ENCODE measurements around the gene HACD2. TPM values are rescaled to one million over a fixed set of nuclear protein-coding genes. Genes with fewer than 3 reads are reported as not detected.
"Not testable (repeated sequence)": the region's sequence is repeated elsewhere in the genome, so short reads cannot be mapped to it uniquely, and the experiment has no call there.

HACD2 gene
- total and polyA plus RNA-seq, 3 donors from 2014 or later: 34.8 to 79.7 (median 55.9) TPM

GRCh38 chr3:123493912-123494311 is 90.9 kb downstream of the HACD2 start:
- peaks cover 4% of the 10 kb centered on the region for H3K4me1 ChIP-seq
- 79 to 84% methylated on average over 4 of the region's 4 CpGs for WGBS, 2 donors
- H3K27me3 ChIP-seq: no peaks in the 10 kb centered on the region
- intact Hi-C loops (cut with DNase I; ENCODE audit: low total_unique reads): no loop called here
- no peak for TF ChIP-seq POLR2A (IDR thresholded peaks at IDR 0.05)
- TF ChIP-seq, protein P1, sequence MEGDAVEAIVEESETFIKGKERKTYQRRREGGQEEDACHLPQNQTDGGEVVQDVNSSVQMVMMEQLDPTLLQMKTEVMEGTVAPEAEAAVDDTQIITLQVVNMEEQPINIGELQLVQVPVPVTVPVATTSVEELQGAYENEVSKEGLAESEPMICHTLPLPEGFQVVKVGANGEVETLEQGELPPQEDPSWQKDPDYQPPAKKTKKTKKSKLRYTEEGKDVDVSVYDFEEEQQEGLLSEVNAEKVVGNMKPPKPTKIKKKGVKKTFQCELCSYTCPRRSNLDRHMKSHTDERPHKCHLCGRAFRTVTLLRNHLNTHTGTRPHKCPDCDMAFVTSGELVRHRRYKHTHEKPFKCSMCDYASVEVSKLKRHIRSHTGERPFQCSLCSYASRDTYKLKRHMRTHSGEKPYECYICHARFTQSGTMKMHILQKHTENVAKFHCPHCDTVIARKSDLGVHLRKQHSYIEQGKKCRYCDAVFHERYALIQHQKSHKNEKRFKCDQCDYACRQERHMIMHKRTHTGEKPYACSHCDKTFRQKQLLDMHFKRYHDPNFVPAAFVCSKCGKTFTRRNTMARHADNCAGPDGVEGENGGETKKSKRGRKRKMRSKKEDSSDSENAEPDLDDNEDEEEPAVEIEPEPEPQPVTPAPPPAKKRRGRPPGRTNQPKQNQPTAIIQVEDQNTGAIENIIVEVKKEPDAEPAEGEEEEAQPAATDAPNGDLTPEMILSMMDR (IDR thresholded peaks at IDR 0.05): no peak
- H3K36me3 ChIP-seq (ENCODE audit: low read depth, missing control alignments): no peaks in the 10 kb centered on the region
- H3K27ac ChIP-seq: no peak overlapping the region
- H3K4me3 ChIP-seq: no peak overlapping the region
- DNase-seq: no peak
- no peaks in the 10 kb centered on the region for H3K9me3 ChIP-seq

GRCh38 chr3:123491966-123492587 is 92.8 kb downstream of the HACD2 start:
- H3K4me3 ChIP-seq: no peak overlapping the region
- intact Hi-C loops (cut with DNase I; ENCODE audit: low total_unique reads): no loop called here
- no peak for DNase-seq
- H3K36me3 ChIP-seq (ENCODE audit: low read depth, missing control alignments): no peaks in the 10 kb centered on the region
- 84 to 94% methylated on average over 4 of the region's 4 CpGs for WGBS, 2 donors
- no peaks in the 10 kb centered on the region for H3K9me3 ChIP-seq
- peaks cover 9% of the 10 kb centered on the region for H3K4me1 ChIP-seq
- no peak overlapping the region for H3K27ac ChIP-seq
- TF ChIP-seq, protein P1 (IDR thresholded peaks at IDR 0.05): no peak
- no peak for TF ChIP-seq POLR2A (IDR thresholded peaks at IDR 0.05)
- no peaks in the 10 kb centered on the region for H3K27me3 ChIP-seq

DNA sequence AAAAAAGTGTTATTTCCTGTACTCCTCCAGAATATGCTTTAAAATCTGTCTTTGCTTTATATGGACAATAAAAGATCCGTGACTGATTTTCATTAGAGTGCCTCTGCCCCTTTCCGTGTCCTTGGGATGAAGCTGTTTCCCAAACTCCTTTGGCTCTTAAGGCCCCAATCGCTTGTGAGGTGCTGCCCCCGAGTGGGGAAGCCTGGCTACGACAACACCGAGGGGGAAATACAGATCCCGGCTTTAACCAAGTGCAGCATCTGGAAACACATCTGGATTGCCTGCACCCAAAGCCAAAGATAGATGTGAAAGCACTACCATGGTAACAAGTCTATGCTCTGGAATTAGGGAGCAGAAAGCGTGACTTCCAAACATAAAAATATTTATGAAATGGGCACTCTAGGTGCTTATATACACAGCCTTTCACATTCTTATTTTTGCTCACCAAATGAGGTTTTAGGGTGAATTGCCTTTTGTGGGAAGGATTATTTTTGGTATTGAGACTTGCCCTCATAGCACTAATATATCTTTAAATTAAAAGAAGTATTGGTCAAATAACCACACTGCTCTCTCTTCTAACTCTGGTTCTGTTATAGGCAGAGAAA is 95.4 kb downstream of the HACD2 start:
- Histone ChIP-seq H3K36me3 (ENCODE audit: low read depth, missing control alignments) (no peaks in the 10 kb centered on the region), H3K9me3 (no peaks in the 10 kb centered on the region), H3K4me3 (no peak overlapping the region), H3K4me1 (peaks cover 9% of the 10 kb centered on the region), H3K27me3 (no peaks in the 10 kb centered on the region), H3K27ac (peak overlapping the region in 1 of 2 donors; percentile 57)
- peak; percentile 80 for DNase-seq
- intact Hi-C loops (cut with DNase I; ENCODE audit: low total_unique reads): loop anchor here (2.0 kb wide), 1 partner anchor 161 kb away; no protein-coding TSS in a partner anchor
- no peak for TF ChIP-seq POLR2A (IDR thresholded peaks at IDR 0.05)
- TF ChIP-seq, protein P1 (IDR thresholded peaks at IDR 0.05): peak; percentile 75 to 87 (median 86)
- 25 to 34% methylated on average over 8 of the region's 8 CpGs for WGBS, 2 donors

- Histone ChIP-seq H3K27ac (peak overlapping the region in 1 of 2 donors; percentile 57), H3K27me3 (no peaks in the 10 kb centered on the region)
These were observed 96.1 kb downstream of the HACD2 start for GRCh38 chr3:123488645-123489347.

DNA sequence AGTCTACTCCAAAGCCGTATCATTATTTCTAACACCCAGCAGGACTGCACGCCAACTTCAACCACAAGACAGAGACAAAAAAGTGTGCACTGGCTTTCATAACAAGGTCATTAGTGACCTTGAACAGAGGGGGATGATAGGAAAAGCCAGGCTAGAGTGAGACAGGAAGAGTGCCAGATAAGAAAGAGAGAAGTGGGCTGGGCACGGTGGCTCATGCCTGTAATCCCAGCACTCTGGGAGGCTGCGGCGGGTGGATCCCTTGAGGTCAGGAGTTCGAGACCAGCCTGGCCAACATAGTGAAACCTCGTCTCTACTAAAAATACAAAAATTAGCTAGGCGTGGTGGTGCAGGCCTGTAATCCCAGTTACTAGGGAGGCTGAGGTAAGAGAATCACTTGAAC is 97.8 kb downstream of the HACD2 start:
- H3K27me3 ChIP-seq; H3K9me3 ChIP-seq; H3K27ac ChIP-seq; H3K4me3 ChIP-seq; intact Hi-C loops (cut with DNase I; ENCODE audit: low total_unique reads); H3K36me3 ChIP-seq (ENCODE audit: low read depth, missing control alignments); H3K4me1 ChIP-seq; DNase-seq: not testable (repeated sequence)
- WGBS, 2 donors: 57 to 58% methylated on average over 8 of the region's 8 CpGs

More at GRCh38 chr3:123488645-123489347, 96.1 kb downstream of the HACD2 start:
- no peak for DNase-seq
- no peaks in the 10 kb centered on the region for H3K9me3 ChIP-seq
- no peaks in the 10 kb centered on the region for H3K36me3 ChIP-seq (ENCODE audit: low read depth, missing control alignments)
- intact Hi-C loops (cut with DNase I; ENCODE audit: low total_unique reads): loop anchor here (2.0 kb wide), 1 partner anchor 160 kb away; no protein-coding TSS in a partner anchor
- H3K4me1 ChIP-seq: peaks cover 9% of the 10 kb centered on the region
- 55 to 66% methylated on average over 5 of the region's 5 CpGs for WGBS, 2 donors
- H3K4me3 ChIP-seq: no peak overlapping the region
- TF ChIP-seq POLR2A (IDR thresholded peaks at IDR 0.05): no peak
- TF ChIP-seq, protein P1 (IDR thresholded peaks at IDR 0.05): no peak

Data from testis (tissue), 3 donors.